Uterus (tissue), 4 donors: ENCODE data around the gene FPGS. TPM values are rescaled to one million over a fixed set of nuclear protein-coding genes. Genes with fewer than 3 reads are reported as not detected.

Experiments
- DNase-seq, 2 donors: peaks; one replicate each; pipeline ENCODE4 v3.0.0-alpha.2; 2019 to 2020
- H3K27ac ChIP-seq, 2 donors: fragments of 200-600 bp; sonication (generic); 1 replicate in 1 of 2; 2 replicates in 1 of 2; pipeline ENCODE4 v1.5.1; 2016 to 2018
- H3K27me3 ChIP-seq, 2 donors: fragments of 200-600 bp; sonication (generic); one replicate each; pipeline ENCODE4 v1.5.1; 2018 to 2019; ENCODE audit warnings: control low read depth in 1 of 2
- H3K36me3 ChIP-seq, 2 donors: fragments of 200-600 bp; sonication (generic); one replicate each; pipeline ENCODE4 v1.5.1; 2019; ENCODE audit warnings: control low read depth in 1 of 2
- H3K4me1 ChIP-seq, 2 donors: fragments of 200-600 bp; sonication (generic); one replicate each; pipeline ENCODE4 v1.5.1; 2018 to 2019; ENCODE audit warnings: control low read depth in 1 of 2
- H3K4me3 ChIP-seq, 2 donors: fragments of 200-600 bp; sonication (generic); 1 replicate in 1 of 2; 2 replicates in 1 of 2; pipeline ENCODE4 v1.5.1; 2018 to 2019; ENCODE audit warnings: mild to moderate bottlenecking in 1 of 2
- H3K9me3 ChIP-seq, 2 donors: fragments of 200-600 bp; sonication (generic); one replicate each; pipeline ENCODE4 v1.5.1; 2019; ENCODE audit warnings: control low read depth in 1 of 2
- POLR2A ChIP-seq, 2 donors: fragments of 450-650 bp; IDR thresholded peaks; one replicate each; pipeline ENCODE4 v1.6.1; 2016; ENCODE audit warnings: antibody characterized with exemption in 2 of 2, mild to moderate bottlenecking in 1 of 2, moderate library complexity in 1 of 2
- intact Hi-C: fragments of 100-400 bp; cut with DNase I; formaldehyde crosslinking; loops from one replicate; pipeline ENCODE4 v1.15.1; 2023; ENCODE audit warnings: low total_unique reads
- total RNA-seq, 4 donors: library from RNA; depleted of rRNA in 3 of 4; stranded (reverse); fragments of >200 nt in 3 of 4; gene quantifications; one replicate each; pipeline versions ENCODE4 v1.1.0 to v1.2.4, GENCODE V29; 2014 to 2023
- TF ChIP-seq, protein P1 (sequence below), 4 experiments: fragments of 200-600 bp in 2 of 4; fragments of 450-650 bp in 2 of 4; sonication (generic) in 2 of 4; IDR thresholded peaks; one replicate each; pipeline ENCODE4 v1.5.1; 2016 to 2019; ENCODE audit warnings: antibody characterized with exemption in 4 of 4, mild to moderate bottlenecking in 2 of 4, moderate library complexity in 1 of 4
- donor health status: DM: yes; HTN: yes; CAD: no.

The FPGS gene
- total RNA-seq, 4 donors from 2014 or later, result 11.5 to 128 (median 46.6) TPM

DNA sequence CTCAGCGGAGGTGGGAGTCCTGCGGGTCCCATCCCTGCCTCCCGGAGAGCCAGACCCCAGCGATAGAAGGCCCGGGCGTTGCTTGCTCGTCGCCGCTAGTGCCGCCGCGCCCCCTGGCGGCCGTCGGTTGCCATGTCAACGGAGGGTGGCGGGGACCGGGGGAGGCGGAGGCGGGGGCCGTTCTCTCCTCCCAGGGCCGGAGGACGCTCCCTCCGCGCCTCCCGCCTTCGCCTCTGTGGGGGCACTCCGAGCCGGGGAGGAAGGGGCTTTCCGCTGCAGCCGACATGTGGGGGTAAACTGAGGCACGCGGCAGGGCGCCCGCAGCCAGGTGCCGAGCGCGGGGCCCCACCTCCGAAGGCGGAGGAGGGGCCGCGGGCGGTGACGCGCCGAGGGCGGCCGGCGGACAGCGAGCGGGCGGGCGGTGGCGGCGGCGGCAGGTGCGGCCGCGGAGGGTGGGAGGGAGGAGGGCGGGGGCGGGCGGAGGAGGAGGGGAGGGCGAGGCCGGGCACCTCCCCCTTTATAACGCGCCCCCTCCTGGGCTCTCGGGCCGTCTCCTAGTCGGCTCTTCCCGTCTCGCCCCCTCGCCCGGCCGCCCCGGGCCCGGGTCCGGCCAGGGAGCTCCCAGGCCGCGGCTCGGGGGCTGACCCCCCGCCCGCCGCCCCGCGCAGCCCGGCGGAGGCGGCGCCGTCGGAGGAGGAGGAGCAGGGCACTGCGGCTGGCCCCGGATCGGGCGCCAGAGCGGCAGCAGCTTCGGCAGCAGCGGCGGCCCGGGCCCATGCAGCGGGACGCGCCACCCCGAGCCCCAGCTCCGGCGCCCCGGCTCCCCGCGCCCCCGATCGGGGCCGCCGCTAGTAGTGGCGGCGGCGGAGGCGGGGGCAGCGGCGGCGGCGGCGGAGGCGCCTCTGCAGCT is 17.4 kb upstream of the FPGS start:
- peak; percentile 89 to 92 for DNase-seq
- Histone ChIP-seq H3K36me3 (no peaks in the 10 kb centered on the region), H3K27me3 (no peaks in the 10 kb centered on the region), H3K27ac (peak overlapping the region; percentile 96 to 99), H3K9me3 (no peaks in the 10 kb centered on the region), H3K4me1 (peaks cover 0 to 11% of the 10 kb centered on the region in 2 donors), H3K4me3 (peak overlapping the region; percentile 89 to 93)
- intact Hi-C loops, result no loop called here
- TF ChIP-seq, protein P1, sequence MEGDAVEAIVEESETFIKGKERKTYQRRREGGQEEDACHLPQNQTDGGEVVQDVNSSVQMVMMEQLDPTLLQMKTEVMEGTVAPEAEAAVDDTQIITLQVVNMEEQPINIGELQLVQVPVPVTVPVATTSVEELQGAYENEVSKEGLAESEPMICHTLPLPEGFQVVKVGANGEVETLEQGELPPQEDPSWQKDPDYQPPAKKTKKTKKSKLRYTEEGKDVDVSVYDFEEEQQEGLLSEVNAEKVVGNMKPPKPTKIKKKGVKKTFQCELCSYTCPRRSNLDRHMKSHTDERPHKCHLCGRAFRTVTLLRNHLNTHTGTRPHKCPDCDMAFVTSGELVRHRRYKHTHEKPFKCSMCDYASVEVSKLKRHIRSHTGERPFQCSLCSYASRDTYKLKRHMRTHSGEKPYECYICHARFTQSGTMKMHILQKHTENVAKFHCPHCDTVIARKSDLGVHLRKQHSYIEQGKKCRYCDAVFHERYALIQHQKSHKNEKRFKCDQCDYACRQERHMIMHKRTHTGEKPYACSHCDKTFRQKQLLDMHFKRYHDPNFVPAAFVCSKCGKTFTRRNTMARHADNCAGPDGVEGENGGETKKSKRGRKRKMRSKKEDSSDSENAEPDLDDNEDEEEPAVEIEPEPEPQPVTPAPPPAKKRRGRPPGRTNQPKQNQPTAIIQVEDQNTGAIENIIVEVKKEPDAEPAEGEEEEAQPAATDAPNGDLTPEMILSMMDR (IDR thresholded peaks at IDR 0.05), result peak; percentile 89 to 97 (median 93)
- TF ChIP-seq POLR2A (IDR thresholded peaks at IDR 0.05), result no peak

- peak within 1 kb of the TSS; percentile 96 to 99 for H3K27ac ChIP-seq
- no peaks in the 10 kb centered on the region for H3K36me3 ChIP-seq
- H3K4me1 ChIP-seq, result peaks cover 0 to 11% of the 10 kb centered on the region in 2 donors
- peak within 1 kb of the TSS; percentile 89 to 93 for H3K4me3 ChIP-seq
- no peaks in the 10 kb centered on the region for H3K9me3 ChIP-seq
- intact Hi-C loops, result no loop called here
- DNase-seq, result peak; percentile 90 to 93
- TF ChIP-seq POLR2A (IDR thresholded peaks at IDR 0.05), result peak; percentile 61 to 71
- TF ChIP-seq, protein P1 (IDR thresholded peaks at IDR 0.05), result peak in 1 of 4 experiments; percentile 1
- no peaks in the 10 kb centered on the region for H3K27me3 ChIP-seq
Observed at GRCh38 chr9:127785933-127786772, 16.5 kb upstream of the FPGS start, which contains the start of gene CDK9. TSS of gene CDK9 (plus strand) at chr9:127786034. CDS start at chr9:127786149, 115 bp downstream.

DNA sequence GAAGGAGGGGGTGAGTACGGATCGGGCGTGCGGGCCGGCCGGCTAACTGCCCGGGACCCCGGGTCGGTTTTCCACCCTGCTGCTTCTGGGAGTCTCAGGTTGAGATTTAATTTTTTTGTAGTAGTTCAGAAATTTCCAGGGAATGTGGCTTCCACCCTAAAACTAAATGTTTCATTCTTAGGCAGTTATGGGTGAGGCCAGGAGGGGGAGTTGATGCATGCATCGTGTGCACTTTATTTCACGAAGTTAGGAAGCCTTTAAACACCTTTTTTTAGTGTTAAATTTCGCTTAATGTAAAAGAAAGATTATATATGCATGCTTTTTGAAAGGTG is 15.9 kb upstream of the FPGS start:
- Histone ChIP-seq H3K27me3 (no peaks in the 10 kb centered on the region), H3K9me3 (no peaks in the 10 kb centered on the region), H3K27ac (peak overlapping the region; percentile 96 to 99), H3K4me3 (peak overlapping the region; percentile 89 to 93), H3K4me1 (peaks cover 0 to 11% of the 10 kb centered on the region in 2 donors), H3K36me3 (no peaks in the 10 kb centered on the region)
- TF ChIP-seq POLR2A (IDR thresholded peaks at IDR 0.05), result no peak
- TF ChIP-seq, protein P1 (IDR thresholded peaks at IDR 0.05), result peak in 3 of 4 experiments; percentile 13 to 28 (median 24)
- no peak for DNase-seq
- intact Hi-C loops, result no loop called here

- Histone ChIP-seq H3K36me3 (no peaks in the 10 kb centered on the region), H3K4me3 (no peak overlapping the region), H3K27ac (no peak overlapping the region), H3K4me1 (peaks cover 0 to 11% of the 10 kb centered on the region in 2 donors), H3K27me3 (no peaks in the 10 kb centered on the region), H3K9me3 (no peaks in the 10 kb centered on the region)
- TF ChIP-seq, protein P1 (IDR thresholded peaks at IDR 0.05), result no peak
- no peak for TF ChIP-seq POLR2A (IDR thresholded peaks at IDR 0.05)
- intact Hi-C loops, result no loop called here
- DNase-seq, result no peak
Observed at GRCh38 chr9:127788337-127789011, 14.2 kb upstream of the FPGS start.
